HFF-Myc (cell line): ENCODE measurements around the gene GDI2.
"Not testable (repeated sequence)": the region's sequence is repeated elsewhere in the genome, so short reads cannot be mapped to it uniquely, and the experiment has no call there.

Experiments used
- DNase-seq: peaks from one replicate; pipeline ENCODE4 v3.0.0-alpha.2; 2011; ENCODE audit warnings: low read depth; ENCODE audit errors: extremely low read depth
- H3K4me3 ChIP-seq: replicated peaks from 2 replicates; pipeline ENCODE4 v1.5.1; 2011; ENCODE audit warnings: low read depth, mild to moderate bottlenecking, control low read depth, low read length
- CTCF ChIP-seq: IDR thresholded peaks from 2 replicates; pipeline ENCODE4 v1.5.1; 2012; ENCODE audit warnings: mild to moderate bottlenecking, low read depth, low read length, control low read depth; ENCODE audit errors: missing control alignments

The GDI2 gene

GRCh38 chr10:5814110-5815107 lies 1.2 kb upstream of the GDI2 start:
- H3K4me3 ChIP-seq: peak overlapping the region; percentile 90
- TF ChIP-seq CTCF: no peak
- peak; percentile 7 for DNase-seq

- H3K4me3 ChIP-seq: peak overlapping the region; percentile 90
- no peak for DNase-seq
- TF ChIP-seq CTCF: no peak
Observed at GRCh38 chr10:5813091-5813340, 218 bp downstream of the GDI2 start.

GRCh38 chr10:5812283-5813090 lies 747 bp downstream of the GDI2 start:
- H3K4me3 ChIP-seq: peak overlapping the region; percentile 90
- no peak for TF ChIP-seq CTCF
- DNase-seq: no peak

GRCh38 chr10:5811387-5811821 lies 1.8 kb downstream of the GDI2 start:
- peak; percentile 11 for DNase-seq
- TF ChIP-seq CTCF: no peak

GRCh38 chr10:5810225-5810624 lies 3.0 kb downstream of the GDI2 start:
- no peak for DNase-seq
- TF ChIP-seq CTCF: no peak
- H3K4me3 ChIP-seq: peak overlapping the region; percentile 90

More at GRCh38 chr10:5811387-5811821, 1.8 kb downstream of the GDI2 start:
- H3K4me3 ChIP-seq: peak overlapping the region; percentile 90

- DNase-seq: no peak
- no peak for TF ChIP-seq CTCF
- H3K4me3 ChIP-seq: peak overlapping the region; percentile 90; the same call in 1 of the 2 replicates
Observed at GRCh38 chr10:5809527-5810154, 3.6 kb downstream of the GDI2 start.

- not testable (repeated sequence) for DNase-seq, H3K4me3 ChIP-seq
Observed at GRCh38 chr10:5808783-5809392, 4.3 kb downstream of the GDI2 start.
